Stomach (tissue), 9 donors: ENCODE data around the gene FAAP20. TPM values are rescaled to one million over a fixed set of nuclear protein-coding genes. Genes with fewer than 3 reads are reported as not detected.

ENCODE experiments used
- DNase-seq, 2 donors: peaks; one replicate each; pipeline versions ENCODE4 v3.0.0 to v3.0.0-alpha.2; 2013 to 2019
- H3K27ac ChIP-seq, 5 donors: fragments of 200-600 bp in 4 of 5; sonication (generic) in 4 of 5; one replicate each; pipeline ENCODE4 v1.5.1; 2013 to 2019; ENCODE audit warnings: mild to moderate bottlenecking in 1 of 5, moderate library complexity in 1 of 5
- H3K27me3 ChIP-seq, 3 donors: fragments of 200-600 bp; sonication (generic); one replicate each; pipeline ENCODE4 v1.5.1; 2017 to 2019; ENCODE audit warnings: mixed run types in 1 of 3
- H3K36me3 ChIP-seq, 4 donors: fragments of 200-600 bp; sonication (generic); 1 replicate in 3 of 4; 2 replicates in 1 of 4; pipeline ENCODE4 v1.5.1; 2016 to 2019
- H3K4me1 ChIP-seq, 4 donors: fragments of 200-600 bp; sonication (generic); one replicate each; pipeline ENCODE4 v1.5.1; 2016 to 2019
- H3K4me3 ChIP-seq, 4 donors: fragments of 200-600 bp; sonication (generic) in 3 of 4; one replicate each; pipeline ENCODE4 v1.5.1; 2016 to 2019; ENCODE audit warnings: mild to moderate bottlenecking in 1 of 4
- H3K9me3 ChIP-seq, 4 donors: fragments of 200-600 bp; sonication (generic); one replicate each; pipeline ENCODE4 v1.5.1; 2016 to 2019
- EP300 ChIP-seq: sonication (generic); formaldehyde crosslinking; IDR thresholded peaks from one replicate; pipeline ENCODE4 v1.6.1; 2017; ENCODE audit warnings: antibody characterized with exemption
- POLR2A ChIP-seq, 4 donors: fragments of 450-650 bp; IDR thresholded peaks; one replicate each; pipeline ENCODE4 v1.6.1; 2016; ENCODE audit warnings: antibody characterized with exemption in 4 of 4, control low read depth in 2 of 4, mild to moderate bottlenecking in 1 of 4, moderate library complexity in 1 of 4
- POLR2AphosphoS5 ChIP-seq, 3 donors: sonication (generic); formaldehyde crosslinking; IDR thresholded peaks; one replicate each; pipeline ENCODE4 v1.6.1; 2016; ENCODE audit warnings: antibody characterized with exemption in 3 of 3
- WGBS, 5 donors: extraction: QIAGEN DNeasy Blood & Tissue Kit in 3 of 5; methylation state at CpG; one replicate each; pipeline versions ENCODE4 v1.1.5 to v1.1.7; 2013 to 2018; 5-methylcytosine and 5-hydroxymethylcytosine counted together
- intact Hi-C: fragments of 100-400 bp; cut with DNase I; formaldehyde crosslinking; loops from one replicate; pipeline ENCODE4 v1.15.1; 2023; ENCODE audit warnings: low total_unique reads
- polyA plus RNA-seq, 3 donors: library from polyadenylated mRNA; stranded (reverse); fragments of 200-250 nt; gene quantifications; one replicate each; pipeline ENCODE4 v1.2.3, GENCODE V29; 2013
- total RNA-seq, 5 donors: library from RNA; depleted of rRNA; stranded (reverse); fragments of >200 nt; gene quantifications; one replicate each; pipeline versions ENCODE4 v1.1.0 to v1.2.3, GENCODE V29; 2014 to 2016
- TF ChIP-seq, protein P1 (sequence below), 7 experiments: fragments of 450-650 bp in 4 of 7; fragments of 200-600 bp in 3 of 7; sonication (generic) in 3 of 7; IDR thresholded peaks; one replicate each; pipeline ENCODE4 v1.5.1; 2016 to 2019; ENCODE audit warnings: antibody characterized with exemption in 7 of 7, control low read depth in 2 of 7, mild to moderate bottlenecking in 1 of 7
- donor health status: healthy with polysubstance abuse.
- donor health status: Bipolar disorder and iron deficiency.
- donor health status: healthy.

FAAP20 gene
- total and polyA plus RNA-seq, 8 donors: 8.2 to 170 (median 67.1) TPM

DNA sequence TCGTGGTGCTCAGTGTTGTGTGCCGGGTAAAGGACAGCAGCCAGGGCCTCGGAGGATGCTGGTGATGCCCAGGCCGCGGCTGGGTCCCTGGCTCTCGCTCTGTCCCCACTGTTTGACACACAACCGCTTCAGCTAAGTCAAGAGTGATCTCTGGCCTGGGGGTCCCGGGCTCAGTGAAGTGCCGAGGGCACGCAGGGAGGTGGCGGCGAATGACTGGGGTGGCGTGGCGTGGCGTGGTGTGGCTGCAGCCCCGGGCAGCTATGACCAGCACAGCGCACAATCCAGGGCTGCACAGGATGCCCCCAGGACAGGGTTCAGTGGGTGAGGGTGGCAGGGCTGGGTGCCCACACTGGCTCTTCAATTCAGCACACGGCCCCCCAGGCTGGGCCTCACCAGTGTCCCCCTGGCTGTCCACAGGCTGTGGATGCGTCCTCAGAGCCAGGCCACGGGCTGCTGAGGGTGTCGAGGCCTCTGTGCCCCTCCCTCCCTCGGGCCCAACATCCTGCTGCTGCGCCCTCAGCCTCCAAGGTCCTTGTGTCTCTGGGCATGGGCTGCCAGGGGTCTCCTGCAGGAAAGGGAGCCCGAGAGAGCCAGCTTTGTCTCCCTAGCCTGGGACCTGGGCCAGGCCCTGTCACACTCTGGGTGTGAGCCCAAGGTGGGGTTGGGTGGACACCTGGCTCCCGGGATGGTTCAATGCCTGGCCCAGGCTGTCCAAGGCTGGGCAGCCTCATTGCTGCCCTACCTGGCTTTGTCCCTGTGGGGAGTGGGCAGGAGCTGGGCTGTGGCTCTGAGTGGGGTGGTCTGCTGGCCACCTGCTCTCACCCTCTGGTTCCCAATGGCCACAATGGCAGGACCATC is 21.6 kb upstream of the FAAP20 start:
- no peaks in the 10 kb centered on the region for H3K36me3 ChIP-seq
- peak in 1 of 2 donors; percentile 13 for DNase-seq

DNA sequence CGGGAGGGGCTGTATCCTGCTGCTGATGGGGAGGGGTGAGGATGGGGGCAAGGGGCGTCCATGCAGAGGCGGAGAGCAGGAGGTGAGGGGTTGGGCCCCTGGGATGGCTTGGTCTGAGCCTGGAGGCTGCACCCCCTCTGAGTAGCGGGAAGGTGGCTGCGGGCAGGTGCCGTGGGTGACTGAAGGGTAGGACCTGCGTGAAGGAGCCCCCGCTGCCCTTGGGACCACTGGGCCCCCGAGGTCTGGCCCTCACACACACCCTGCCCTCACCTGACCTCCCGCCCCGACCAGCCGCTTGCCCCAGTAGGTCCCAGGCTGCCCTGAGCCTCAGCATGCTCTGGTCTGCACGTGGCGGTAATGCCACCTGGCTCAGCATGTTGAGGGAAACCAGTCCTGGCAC is 20.8 kb upstream of the FAAP20 start:
- H3K9me3 ChIP-seq: no peaks in the 10 kb centered on the region
- no peak overlapping the region for H3K4me3 ChIP-seq
- peaks cover 32 to 43% (median 40%) of the 10 kb centered on the region in 4 donors for H3K4me1 ChIP-seq
- TF ChIP-seq, protein P1, sequence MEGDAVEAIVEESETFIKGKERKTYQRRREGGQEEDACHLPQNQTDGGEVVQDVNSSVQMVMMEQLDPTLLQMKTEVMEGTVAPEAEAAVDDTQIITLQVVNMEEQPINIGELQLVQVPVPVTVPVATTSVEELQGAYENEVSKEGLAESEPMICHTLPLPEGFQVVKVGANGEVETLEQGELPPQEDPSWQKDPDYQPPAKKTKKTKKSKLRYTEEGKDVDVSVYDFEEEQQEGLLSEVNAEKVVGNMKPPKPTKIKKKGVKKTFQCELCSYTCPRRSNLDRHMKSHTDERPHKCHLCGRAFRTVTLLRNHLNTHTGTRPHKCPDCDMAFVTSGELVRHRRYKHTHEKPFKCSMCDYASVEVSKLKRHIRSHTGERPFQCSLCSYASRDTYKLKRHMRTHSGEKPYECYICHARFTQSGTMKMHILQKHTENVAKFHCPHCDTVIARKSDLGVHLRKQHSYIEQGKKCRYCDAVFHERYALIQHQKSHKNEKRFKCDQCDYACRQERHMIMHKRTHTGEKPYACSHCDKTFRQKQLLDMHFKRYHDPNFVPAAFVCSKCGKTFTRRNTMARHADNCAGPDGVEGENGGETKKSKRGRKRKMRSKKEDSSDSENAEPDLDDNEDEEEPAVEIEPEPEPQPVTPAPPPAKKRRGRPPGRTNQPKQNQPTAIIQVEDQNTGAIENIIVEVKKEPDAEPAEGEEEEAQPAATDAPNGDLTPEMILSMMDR (IDR thresholded peaks at IDR 0.05): no peak
- no peak for TF ChIP-seq POLR2AphosphoS5 (IDR thresholded peaks at IDR 0.05)
- TF ChIP-seq POLR2A (IDR thresholded peaks at IDR 0.05): no peak
- no peak for TF ChIP-seq EP300
- peak overlapping the region in 4 of 5 donors; percentile 91 to 94 (median 92) for H3K27ac ChIP-seq
- WGBS, 5 donors: 86 to 94% (median 93%) methylated on average over 10 to 14 of the region's 14 CpGs
- no peaks in the 10 kb centered on the region for H3K36me3 ChIP-seq
- intact Hi-C loops: no loop called here
- DNase-seq: no peak
- H3K27me3 ChIP-seq: no peaks in the 10 kb centered on the region

More for the DNA sequence above, 21.6 kb upstream of the FAAP20 start:
- Histone ChIP-seq H3K27me3 (no peaks in the 10 kb centered on the region), H3K4me3 (no peak overlapping the region), H3K4me1 (peaks cover 32 to 40% (median 36%) of the 10 kb centered on the region in 4 donors), H3K9me3 (no peaks in the 10 kb centered on the region), H3K27ac (no peak overlapping the region)
- WGBS, 5 donors: 85 to 92% (median 88%) methylated on average over 18 to 25 of the region's 25 CpGs
- intact Hi-C loops: no loop called here
- TF ChIP-seq POLR2AphosphoS5 (IDR thresholded peaks at IDR 0.05) (no peak), EP300 (no peak), POLR2A (IDR thresholded peaks at IDR 0.05) (no peak)
- TF ChIP-seq, protein P1 (IDR thresholded peaks at IDR 0.05): no peak

DNA sequence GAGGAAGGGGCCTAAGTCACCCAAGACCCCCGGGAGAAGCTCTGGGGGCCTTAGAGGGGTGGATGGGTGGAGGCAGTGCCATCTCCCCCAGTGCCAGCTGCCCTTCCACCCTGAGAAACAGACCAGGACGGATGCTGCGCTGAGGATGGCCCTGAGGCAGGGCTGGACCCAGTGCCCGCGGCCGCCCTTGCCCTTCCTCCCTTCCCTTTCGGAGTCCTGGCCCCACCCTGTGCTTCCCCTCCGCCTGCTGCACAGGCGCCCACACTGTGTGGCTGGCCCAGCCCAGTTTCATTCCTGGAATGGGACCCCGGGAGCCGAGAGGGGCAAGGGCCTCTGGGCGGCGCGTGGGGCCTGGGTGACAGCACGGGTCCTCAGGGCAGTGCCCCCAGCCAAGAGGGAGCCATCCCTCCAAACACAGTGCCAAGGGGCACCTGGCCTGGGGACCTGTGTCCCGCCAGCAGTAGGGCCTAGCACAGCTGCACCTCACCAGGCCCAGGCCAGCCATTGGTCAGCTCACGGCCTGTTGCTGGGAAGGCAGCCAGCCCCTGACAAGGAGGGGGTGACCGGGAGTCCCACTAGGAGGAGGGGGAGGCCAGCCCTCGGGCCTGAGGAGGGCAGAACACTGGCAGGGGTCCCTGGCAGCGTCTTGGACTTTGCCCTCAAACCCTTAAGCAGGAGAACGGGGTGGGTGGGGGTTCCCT is 20.1 kb upstream of the FAAP20 start:
- Histone ChIP-seq H3K9me3 (no peaks in the 10 kb centered on the region), H3K4me1 (peaks cover 32 to 49% (median 46%) of the 10 kb centered on the region in 4 donors), H3K27me3 (no peaks in the 10 kb centered on the region), H3K4me3 (no peak overlapping the region), H3K27ac (peak overlapping the region; percentile 87 to 94 (median 91)), H3K36me3 (no peaks in the 10 kb centered on the region)
- DNase-seq: peak in 1 of 2 donors; percentile 84
- no peak for TF ChIP-seq POLR2A (IDR thresholded peaks at IDR 0.05)
- TF ChIP-seq POLR2AphosphoS5 (IDR thresholded peaks at IDR 0.05): no peak
- WGBS, 5 donors: 28 to 49% (median 45%) methylated on average over 10 to 21 of the region's 21 CpGs
- intact Hi-C loops: no loop called here

DNA sequence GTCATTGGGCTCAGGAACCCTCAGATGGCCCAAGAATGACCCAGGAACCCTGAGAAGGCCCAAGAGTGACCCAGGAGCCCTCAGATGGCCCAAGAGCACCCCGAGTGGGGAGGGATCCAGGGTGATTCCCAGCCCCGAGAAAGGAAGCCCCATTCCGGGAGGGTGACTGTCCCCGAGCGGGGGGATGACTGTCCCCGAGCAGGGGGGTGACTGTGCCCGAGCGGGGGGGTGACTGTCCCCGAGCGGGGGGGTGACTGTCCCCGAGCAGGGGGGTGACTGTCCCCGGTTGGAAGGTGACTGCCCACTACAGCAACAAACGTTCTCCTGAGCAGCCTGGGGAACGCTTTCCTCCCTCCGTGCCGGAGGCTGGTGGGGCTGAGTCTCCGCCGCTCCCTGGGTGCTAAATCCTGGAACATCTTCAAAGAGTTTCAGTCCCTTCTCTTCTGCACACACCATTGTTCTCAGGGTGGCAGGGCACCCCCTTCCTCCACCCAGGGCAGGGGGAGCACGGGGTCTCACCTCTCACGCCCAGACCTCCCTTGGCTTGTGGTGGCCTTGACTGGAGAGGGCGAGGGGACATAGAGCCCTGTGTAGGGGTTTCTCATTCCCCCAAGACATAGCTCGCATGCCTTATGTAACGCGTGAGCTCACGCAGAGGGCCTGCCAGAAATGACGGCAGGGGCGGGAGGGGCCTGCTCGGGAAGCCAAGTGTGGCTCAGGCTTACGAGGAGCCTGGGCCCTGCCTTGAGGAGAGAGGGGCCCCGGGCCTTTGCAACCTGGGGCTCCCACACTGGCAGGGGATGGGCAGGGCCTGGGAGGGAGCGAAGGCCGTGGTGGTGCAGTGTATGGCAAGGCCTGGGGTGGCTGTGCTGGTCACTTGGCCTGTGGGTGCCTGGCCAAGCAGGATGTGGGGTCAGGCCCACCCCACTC is 19.3 kb upstream of the FAAP20 start:
- intact Hi-C loops: no loop called here
- H3K4me1 ChIP-seq: peaks cover 38 to 58% (median 54%) of the 10 kb centered on the region in 4 donors
- H3K27me3 ChIP-seq: no peaks in the 10 kb centered on the region
- peak overlapping the region in 3 of 4 donors; percentile 31 to 37 (median 33) for H3K4me3 ChIP-seq
- peak overlapping the region; percentile 87 to 94 (median 91) for H3K27ac ChIP-seq
- peak; percentile 70 to 82 (median 73) for TF ChIP-seq POLR2AphosphoS5 (IDR thresholded peaks at IDR 0.05)
- TF ChIP-seq POLR2A (IDR thresholded peaks at IDR 0.05): no peak
- no peaks in the 10 kb centered on the region for H3K9me3 ChIP-seq
- no peaks in the 10 kb centered on the region for H3K36me3 ChIP-seq
- DNase-seq: peak in 1 of 2 donors; percentile 94
- 34 to 58% (median 45%) methylated on average over 19 to 32 of the region's 32 CpGs for WGBS, 5 donors
